HG03571 (cell line): ENCODE measurements around the gene ATG9B.

ENCODE experiments used
- ATAC-seq: cut with Tn5 transposase; IDR thresholded peaks from one replicate; pipeline ENCODE4 v1.9.1; 2021; ENCODE audit not compliant: unreplicated experiment

The ATG9B gene

GRCh38 chr7:151001546-151001945, 22.7 kb downstream of the ATG9B start:
- ATAC-seq: no peak

- no peak for ATAC-seq
These were observed 23.3 kb downstream of the ATG9B start for GRCh38 chr7:151000897-151001495.

GRCh38 chr7:150999497-151000230, 24.6 kb downstream of the ATG9B start:
- no peak for ATAC-seq

DNA sequence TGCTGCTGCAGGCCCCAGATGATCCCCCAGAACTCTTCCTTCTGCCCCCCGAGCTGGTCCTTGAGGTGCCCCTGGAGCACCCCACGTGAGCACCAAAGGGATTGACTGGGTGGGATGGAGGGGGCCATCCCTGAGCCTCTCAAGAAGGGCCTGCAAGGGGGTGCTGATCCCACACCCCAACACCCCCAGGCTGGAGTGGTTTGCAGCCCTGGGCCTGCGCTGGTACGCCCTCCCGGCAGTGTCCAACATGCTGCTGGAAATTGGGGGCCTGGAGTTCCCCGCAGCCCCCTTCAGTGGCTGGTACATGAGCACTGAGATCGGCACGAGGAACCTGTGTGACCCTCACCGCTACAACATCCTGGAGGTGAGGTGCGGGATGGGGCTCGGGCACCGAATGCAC, 25.3 kb downstream of the ATG9B start:
- ATAC-seq: no peak

DNA sequence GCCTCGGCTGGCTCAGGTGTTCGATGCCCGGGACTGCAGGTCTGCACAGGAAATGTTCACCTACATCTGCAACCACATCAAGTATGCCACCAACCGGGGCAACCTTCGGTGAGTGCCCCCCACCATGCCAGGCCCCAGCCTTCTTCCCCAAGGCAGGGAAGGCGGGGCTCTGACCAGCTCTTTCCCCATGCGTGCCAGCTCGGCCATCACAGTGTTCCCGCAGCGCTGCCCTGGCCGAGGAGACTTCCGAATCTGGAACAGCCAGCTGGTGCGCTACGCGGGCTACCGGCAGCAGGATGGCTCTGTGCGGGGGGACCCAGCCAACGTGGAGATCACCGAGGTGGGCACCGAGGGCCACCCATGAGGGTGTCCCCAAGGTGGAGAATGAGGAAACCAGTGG, 26.0 kb downstream of the ATG9B start:
- no peak for ATAC-seq

DNA sequence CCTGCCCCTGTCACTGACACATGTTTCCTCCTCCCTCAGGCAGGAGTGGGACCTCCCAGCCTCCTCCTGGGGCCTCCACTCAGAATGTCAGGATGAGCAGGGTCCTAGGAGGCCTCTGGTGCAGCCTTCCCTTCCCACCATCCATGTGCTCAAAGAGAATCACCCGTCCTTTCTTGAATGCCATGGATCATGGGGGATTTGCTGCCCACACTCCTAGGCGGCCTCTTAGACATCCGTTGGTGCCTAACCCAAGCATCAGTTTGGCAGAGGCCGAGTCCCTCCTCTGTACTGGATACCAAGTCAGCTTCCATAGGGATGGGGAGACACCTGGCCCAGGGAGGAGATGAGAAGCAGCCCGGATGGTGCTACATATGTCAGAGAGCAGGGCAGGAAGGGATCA, 26.5 kb downstream of the ATG9B start:
- ATAC-seq: no peak

- no peak for ATAC-seq
These were observed 27.2 kb downstream of the ATG9B start for GRCh38 chr7:150997075-150997511.

DNA sequence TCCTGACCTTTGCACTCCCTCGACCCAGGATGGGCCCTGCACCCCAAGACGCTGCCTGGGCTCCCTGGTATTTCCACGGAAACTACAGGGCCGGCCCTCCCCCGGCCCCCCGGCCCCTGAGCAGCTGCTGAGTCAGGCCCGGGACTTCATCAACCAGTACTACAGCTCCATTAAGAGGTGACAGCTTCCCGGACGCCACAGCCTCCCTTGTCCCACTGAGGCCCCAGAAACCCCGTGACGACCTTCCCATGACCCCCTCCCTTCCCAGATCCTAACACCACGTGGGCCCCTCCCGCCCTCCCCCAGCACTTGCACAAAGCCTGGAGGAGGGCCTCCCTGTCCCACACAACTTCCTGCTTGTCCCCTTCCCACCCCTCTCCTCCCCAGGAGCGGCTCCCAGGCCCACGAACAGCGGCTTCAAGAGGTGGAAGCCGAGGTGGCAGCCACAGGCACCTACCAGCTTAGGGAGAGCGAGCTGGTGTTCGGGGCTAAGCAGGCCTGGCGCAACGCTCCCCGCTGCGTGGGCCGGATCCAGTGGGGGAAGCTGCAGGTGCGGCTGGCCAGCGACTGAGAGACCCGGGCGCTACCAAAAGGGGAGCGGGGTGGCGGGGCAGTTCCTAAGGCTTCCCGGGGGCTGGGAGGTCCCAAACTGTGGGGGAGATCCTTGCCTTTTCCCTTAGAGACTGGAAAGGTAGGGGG, 27.8 kb downstream of the ATG9B start:
- no peak for ATAC-seq

GRCh38 chr7:150994838-150995510, 29.3 kb downstream of the ATG9B start:
- no peak for ATAC-seq

DNA sequence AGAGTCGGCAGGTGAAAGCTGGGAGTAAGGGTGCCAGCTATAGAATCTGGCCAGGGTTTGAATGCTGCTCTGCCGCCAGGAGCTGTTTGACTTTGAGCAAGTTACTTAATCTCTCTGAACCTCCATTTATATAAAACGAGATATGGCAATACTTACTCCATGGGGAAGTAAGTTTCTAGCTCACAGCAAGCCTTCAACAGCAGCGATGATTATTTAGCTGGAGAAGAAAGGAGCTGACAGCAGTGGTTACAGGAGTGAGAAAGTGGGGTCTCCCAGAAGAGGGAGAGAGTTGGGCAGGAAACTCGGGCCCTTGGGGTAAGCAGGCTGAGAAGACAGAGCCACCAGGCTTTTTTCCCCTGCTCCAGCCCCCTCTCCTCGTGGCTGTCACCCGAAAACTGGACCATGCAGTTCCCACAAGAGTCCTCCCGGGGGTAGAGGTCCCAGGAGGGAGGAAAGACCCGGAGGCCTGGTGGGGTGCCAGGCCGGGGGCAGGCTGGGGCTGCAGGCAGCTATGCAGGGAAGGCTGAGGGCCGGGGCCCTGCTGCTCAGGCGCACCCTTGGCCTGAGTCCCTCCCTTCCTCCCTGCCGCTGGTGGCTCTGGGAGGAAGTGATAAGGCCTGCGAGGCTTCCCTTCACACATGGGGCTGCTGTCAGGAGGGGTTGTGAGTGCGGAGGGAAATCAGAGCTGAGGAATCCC, 30.0 kb downstream of the ATG9B start:
- ATAC-seq: no peak

- ATAC-seq: no peak
These were observed 30.8 kb downstream of the ATG9B start for GRCh38 chr7:150993511-150993910.

GRCh38 chr7:150992833-150993302, 31.4 kb downstream of the ATG9B start:
- ATAC-seq: no peak

DNA sequence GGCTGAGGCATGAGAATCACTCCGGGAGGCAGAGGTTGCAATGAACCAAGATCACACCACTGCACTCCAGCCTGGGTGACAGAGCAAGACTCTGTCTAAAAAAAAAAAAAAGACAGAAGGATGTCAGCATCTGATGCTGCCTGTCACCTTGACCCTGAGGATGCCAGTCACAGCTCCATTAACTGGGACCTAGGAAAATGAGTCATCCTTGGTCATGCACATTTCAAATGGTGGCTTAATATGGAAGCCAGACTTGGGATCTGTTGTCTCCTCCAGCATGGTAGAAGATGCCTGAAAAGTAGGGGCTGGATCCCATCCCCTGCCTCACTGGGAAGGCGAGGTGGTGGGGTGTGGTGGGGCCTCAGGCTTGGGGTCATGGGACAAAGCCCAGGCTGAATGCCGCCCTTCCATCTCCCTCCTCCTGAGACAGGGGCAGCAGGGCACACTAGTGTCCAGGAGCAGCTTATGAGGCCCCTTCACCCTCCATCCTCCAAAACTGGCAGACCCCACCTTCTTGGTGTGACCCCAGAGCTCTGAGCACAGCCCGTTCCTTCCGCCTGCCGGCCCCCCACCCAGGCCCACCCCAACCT, 32.1 kb downstream of the ATG9B start:
- no peak for ATAC-seq

DNA sequence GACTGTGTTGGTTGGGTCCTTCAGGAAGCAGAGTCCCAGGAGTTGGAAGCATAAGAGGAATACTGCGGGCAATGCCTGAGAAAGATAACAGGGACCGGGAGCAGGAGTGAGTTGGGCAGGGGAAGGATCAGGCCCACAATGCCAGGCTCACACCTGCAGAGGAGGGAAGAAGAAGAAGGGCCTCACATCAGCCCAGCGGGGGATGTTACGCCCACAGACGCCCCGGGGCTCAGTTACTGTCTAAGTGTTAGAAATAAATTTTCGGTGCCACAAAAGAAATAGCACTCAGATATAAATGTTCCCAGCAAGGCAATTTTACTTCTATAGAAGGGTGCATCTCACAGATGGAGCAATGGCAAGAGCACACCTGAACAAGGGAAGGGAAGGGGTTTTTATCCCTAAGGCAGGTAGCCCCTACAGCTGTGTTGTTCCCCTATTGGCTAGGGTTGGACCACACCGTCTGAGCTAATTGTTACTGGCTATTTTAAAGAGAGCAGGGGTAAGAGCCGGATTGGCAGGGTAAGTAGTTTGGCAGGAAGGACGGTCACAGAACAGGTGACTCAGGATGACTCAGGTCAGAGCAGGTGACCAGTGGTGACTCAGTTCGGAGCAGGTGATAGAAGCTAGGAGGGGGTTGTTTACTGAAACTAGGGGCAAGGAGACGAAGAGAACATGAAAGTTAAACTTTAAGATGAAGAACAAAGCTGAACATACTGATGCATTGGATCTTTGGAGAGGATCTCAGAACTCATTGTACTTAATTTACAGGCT, 33.7 kb downstream of the ATG9B start, which contains the start of gene NOS3:
Gene NOS3, plus strand, starts transcription at position 602 of the 771 bp plus-strand sequence. CDS start 2,787 bp downstream, outside the sequence.
- ATAC-seq: no peak

GRCh38 chr7:150989456-150989855, 34.8 kb downstream of the ATG9B start:
- no peak for ATAC-seq

DNA sequence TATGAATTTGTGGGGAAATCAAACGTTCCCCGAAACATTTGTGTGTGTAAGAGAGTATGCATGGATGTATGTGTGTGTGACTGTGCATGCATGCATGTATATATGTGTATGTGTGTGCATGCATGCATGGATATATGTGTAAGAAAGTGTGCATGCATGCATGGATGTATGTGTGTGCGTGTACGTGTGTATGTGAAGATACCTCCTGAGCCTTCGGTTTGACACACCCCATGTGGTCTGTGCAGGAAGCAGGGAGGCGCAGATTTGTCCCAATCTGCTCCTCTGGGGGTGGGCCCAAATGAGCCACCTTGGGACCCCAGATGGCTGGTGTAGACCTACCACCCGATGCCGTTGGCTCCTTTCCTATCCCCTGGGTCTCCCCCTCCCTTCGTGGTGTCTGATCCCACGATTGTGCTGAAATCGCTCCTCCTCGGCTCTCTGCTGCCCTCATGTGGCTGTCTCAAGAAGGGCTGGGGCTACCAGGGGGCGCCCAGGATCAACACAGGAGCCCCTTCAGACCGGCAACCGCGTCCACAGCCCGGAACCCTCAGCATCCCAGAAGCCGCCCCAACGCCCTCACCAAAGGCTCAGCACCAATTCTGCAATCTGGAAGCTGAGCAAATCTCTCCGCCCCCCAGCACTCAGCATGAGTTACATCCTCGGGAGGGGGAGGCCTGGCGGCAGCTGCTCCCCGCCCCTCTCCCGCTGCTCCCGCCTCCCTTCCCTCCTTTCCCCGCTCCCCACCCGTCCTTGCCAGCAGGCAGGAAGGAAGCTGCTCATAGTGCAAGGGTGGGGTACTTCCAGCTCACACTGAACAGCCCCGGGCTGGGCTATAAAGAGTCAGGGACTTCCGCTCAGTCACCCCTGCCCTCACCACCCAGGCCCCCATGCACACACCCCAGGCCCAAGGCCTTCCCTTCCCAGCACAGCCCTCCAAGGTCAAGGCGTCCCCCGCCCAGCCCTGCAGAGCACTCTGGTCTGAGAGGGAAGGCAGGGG, 35.8 kb downstream of the ATG9B start:
- no peak for ATAC-seq

DNA sequence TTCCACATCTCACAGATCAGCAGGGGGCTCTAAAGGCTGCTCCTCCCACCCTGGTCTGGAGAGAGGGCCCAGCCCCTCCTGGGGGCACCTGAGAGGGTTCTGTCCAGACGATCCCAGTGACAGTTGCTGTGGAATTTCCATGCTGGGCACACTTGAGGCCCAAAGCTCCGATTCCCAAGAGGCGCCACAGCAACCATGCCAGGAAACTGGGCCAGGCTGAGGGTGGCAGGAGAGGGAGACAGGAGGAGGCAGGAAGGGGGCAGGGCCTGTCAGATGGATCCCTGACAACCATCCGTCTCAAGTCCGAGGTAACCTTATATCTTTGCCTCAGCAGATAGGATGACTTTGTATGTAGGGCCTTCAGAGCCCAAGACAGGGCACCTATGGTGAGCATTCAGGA, 37.7 kb downstream of the ATG9B start:
- ATAC-seq: no peak

DNA sequence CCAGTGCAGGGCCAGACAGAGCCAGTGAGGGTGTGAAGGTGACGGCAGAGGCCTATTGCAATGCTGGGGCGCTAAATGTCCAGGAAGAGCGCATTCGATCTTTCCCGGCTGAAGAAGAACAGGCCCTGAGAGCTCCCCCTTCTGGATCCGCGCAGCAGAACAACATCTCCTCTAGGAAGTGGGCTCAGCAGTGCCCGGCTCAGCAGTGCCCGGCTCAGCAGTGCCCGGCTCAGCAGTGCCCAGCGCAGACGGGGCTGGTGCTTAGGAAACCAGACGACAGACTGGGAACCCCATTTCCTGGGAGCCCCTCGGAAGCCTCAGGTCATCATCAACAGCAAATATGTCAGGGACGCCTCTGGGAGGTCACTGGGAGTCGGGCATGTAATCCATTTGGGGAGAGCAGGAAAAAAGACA, 38.2 kb downstream of the ATG9B start:
- ATAC-seq: no peak
